GM18507 (cell line): ENCODE measurements around the gene EXOC4.

Source experiments
- DNase-seq: peaks from one replicate; pipeline ENCODE4 v3.0.0; 2011; ENCODE audit warnings: low read depth; ENCODE audit not compliant: insufficient read length; ENCODE audit errors: extremely low spot score
- FAIRE-seq: peaks from 2 replicates; lab custom pipeline; 2011; peaks lifted over from hg19 to GRCh38; lab: Jason Lieb, UNC

EXOC4 gene

DNA sequence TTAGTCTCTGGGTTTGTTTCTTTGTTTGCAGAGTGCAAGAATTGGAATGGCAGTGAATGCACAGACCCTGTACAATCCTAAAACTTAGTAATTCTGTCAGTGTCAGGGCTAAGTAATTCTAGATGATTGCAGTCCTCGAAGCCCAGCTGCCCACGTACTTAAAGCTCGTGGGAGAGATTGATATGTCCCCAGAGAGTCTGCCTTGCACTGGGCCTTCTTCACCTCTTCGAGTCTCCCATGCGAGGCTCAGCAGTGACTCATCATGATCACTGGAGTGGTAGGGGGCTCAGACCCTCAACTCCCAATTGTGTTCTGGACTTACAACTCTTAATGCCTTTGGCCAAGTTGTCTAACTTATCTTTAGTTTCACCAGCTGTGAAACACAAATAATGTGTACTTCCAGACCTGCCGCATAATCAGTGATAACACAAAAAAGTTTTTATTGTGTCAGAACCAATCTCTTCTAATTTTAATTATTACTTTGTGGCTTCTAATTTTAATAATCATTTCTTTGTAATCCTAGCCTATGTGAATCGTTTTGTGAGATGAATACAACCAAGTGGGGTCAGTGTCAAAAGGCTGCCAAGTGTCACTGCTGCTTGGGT, 528.7 kb downstream of the EXOC4 start:
- no peak for DNase-seq

DNA sequence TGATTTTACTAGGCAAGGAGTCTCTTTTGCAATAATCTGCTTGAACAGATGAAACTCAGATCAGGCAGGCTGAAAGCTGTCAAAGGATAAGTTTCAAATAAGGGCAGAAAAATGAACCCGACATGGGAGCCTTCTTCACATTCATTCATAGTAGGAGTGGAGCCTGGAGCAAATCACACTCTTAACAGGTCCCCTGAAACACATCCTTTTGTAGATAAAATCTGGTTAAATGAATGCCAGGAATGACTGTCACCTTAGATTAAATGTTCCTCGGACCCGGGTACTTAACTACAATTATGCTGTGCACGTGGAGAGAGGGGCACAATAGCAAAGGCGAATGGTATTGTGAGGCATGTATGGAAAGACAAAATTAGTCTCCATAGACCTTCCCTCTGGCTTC, 529.6 kb downstream of the EXOC4 start:
- FAIRE-seq = no peak

More for the DNA sequence above, 528.7 kb downstream of the EXOC4 start:
- no peak for FAIRE-seq

DNA sequence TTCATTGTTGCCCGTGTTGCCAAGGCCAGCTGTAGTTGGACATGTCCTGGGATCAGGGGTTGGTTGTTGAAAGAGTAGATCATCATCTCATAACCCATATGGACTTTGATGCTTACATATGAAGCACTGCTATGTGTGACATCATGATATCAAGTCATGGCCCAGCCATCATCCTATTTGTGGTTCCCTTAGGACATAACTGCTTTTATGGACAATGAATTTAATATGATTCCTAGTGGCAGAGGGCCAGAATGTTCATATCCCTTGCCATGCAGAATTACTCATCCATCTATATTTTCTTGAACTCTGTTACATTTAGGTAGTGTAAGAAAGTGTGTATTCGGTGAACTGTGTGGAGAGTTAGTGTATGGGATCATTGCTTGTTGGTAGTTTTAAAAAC, 530.4 kb downstream of the EXOC4 start:
- DNase-seq = no peak

More for the DNA sequence above, 529.6 kb downstream of the EXOC4 start:
- DNase-seq = no peak

DNA sequence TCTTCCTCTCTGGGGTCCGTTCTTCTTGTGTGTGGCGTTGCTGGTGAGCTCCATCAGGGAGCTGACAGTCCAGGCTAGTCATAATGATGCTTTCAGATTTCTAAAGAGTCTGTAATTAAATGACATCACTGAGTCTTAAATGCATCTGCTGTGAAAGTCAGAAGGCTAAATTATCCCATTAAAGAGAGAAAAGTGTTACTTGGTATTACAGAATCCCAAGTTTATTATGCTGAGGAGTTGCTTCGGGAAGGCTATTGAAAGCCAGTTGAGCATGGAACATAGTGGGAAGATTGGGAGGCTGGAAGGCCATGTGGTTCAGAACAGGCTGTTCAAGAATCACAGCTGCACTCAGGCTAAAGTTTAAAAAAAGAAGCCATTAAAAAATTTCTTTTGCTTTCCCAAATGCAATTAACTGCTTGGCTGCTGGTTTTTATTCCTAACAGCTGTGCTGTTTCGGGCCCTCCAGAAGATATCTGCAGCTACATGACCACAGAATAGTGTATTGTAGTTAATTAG, 531.7 kb downstream of the EXOC4 start:
- no peak for DNase-seq
- no peak for FAIRE-seq

More for the DNA sequence above, 530.4 kb downstream of the EXOC4 start:
- no peak for FAIRE-seq

DNA sequence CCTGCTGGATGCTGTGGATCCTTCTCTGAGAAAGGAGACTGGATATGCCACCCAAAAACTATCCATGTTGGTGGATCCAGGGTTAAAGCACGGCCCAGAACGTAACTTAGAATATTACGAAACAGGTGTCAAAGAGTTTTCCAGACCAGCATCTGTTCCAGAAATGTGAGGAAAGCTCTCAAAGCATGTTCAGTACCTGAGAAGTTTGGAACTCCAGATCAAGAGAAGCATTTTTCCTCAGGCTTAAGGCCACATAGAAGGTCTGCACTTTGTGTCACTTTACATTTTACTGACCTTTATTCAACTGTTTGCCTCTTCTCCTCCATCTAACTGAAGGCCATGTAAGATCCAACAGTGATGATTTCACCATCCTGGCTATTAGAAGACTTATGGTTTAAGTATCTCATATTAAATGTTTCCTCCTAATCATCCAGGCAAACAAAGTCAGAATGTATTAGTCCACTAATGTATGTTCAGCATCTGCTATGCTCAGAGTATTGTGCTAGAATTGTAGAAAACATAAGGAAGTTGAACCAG, 533.6 kb downstream of the EXOC4 start:
- FAIRE-seq = no peak
- no peak for DNase-seq

DNA sequence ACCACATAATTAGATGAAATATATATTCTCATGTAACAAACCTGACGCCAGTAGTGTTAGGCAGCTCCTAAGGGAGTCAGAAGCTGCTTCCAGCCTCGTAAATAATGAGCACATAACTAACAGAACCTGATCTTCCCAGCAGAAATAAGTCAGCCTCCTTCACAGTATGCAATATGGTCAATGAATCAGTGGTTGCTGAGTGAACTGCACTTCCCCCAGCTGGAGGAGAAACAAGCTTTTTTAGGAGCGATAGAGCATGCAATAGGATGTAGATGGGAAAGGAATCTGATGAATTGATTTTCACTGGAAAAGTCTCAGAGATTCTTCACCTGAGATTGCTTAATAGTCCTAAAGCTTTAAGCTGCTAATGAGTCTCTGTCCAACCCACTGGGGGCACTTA, 537.1 kb downstream of the EXOC4 start:
- DNase-seq (no peak), FAIRE-seq (no peak)

DNA sequence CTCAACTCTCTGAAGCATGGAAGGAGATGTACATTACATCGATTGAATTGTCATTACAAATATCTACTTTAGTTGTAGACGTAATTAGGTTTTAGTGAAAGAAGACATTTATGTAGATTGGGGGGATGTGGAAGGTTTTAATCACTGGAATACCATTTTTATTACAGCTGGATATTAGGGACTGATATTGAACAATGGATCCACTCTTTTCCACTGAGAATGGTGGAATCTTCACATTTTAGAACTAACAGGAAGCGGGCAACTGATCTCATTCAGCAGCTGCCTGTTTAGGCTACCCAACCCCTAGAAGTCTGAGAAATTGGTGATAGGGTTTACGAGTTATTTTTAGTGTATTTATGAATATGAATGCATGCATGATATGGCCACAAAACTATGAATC, 538.0 kb downstream of the EXOC4 start:
- DNase-seq = no peak
- no peak for FAIRE-seq

DNA sequence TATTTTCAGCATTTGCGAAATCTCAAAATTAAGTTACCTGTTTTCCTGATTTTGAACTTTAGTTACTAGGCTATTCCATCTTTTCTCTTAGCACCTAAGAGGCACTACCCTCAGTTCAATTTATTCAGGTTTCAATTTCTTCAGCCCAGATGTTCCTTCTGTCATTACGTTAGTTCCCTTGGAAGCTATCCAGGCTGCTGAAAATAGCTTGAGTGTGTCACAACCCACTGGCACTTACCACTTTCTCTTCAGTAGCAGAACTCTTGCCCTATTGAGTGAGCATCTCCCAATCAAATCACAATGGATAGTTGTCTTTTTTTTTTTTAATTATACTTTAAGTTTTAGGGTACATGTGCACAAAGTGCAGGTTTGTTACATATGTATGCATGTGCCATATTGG, 541.6 kb downstream of the EXOC4 start:
- DNase-seq (no peak), FAIRE-seq (no peak)

DNA sequence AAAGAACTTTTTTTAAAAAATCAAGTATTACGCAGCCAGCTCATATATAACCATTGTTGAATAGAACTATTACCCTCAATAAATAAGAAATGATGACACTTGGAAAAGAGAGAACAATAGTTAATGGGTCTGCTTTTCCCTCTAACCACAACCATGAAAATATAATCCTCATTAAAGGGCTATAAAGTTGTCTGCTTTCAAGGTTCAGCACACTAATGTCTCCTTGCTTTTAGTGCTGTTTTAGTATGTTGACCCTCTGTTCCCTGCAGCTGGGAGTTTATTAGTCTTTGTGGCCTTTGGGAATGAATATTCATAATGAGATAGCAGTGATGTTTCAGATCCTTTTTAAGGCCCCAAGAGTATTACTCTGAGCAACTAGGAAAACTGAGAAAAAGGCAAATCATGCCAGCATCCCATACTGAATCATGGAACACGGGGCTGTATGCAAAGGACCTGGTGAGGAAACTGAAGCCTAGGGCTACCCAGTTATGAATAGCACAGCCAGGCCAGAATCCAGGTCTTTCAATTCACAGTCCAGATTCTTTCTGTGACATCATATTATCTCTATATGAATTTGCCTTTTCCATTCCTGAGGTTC, 542.3 kb downstream of the EXOC4 start:
- FAIRE-seq (no peak), DNase-seq (no peak)

DNA sequence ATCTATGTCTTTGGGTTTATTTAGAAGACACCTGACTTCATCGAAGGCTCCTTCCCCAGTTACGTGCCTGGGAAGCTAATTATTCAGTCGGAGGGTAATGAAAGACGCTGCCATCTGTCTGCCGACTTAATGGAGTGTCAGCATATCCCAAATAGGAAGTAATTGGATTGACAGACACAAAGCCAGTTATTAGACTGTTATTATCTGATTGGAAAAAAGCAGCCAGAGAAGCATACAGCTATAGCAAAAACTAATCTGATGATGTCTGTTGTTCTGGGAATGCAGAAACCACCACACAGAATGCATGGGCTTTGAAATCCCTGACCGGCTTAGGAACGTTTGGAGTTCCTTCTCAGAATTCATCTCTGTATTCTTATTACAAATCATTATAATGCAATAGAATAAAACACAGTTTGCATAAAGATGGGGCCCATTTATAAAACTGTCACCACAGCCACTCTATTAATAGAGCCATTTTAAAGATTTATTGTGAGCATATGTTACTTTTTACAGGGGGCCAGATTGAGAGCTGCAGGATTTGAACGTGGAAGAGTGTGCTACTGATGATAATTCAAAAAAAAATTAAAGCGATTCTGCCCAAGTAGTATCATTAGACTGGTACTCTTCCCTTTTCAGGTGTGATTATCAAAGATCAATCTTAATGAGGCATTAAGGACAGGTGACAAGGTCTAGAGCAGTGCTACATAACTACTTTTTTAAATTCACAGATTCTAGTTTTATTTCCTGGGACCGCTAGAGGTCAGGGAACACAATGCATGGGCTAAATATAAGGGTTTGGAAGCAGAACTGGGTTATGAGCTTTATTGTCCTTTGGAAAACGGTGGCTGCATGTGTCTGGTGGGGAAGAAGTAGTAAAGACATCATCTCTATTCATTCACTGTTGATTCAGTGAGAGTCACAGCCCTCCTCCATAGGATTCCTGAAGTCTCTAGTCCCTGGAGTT, 544.2 kb downstream of the EXOC4 start:
- FAIRE-seq (no peak), DNase-seq (no peak)

DNA sequence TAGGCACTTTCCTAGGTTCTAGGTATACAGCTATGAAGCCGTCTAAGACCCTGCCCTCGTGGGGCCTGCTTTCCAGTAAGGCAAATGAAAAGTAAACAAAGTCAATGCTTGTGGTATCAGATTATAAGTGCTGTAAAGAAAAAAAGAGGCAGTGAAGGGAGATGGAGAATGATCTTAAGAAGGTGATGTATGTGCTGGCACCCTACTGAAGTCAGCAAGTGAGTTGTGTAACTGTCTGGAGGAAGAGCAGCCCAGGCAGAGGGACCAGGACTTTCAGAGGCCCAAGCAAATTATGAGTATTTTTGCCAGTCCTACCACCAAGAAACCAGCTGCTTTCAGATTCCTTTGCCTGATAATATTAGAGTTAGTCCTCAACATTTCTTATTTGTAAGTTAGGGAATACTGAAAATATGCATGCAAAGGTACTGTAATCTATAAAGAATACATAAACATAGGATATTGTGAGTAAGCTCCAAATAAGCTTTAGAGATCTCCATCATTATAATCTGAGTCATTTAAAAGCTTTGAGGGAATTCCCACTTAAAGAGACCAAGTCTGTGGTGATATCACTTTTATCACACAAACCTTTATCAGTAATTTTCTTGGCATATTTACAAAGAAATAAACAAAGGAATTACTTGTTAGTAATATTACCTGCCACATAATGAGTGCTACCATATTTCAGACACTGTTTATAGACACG, 545.1 kb downstream of the EXOC4 start:
- no peak for FAIRE-seq

DNA sequence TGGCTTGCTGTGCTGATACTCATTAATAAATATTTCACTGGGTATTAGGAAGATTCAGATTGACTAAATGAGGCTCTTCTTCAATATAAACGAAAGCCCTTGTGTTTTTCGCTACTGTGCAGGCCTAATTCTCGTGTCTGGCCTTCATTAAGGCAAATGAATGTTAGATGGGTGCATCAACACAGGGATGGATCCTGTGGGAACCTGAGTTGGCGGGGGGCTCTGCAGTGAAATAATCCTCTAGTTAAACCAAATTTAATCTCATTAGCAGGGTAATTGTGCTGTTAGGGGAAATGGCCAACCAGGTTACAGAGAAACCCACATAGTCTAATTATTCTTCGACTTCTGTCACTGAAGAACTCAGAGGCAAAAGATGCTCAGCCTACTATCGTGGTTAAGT, 548.5 kb downstream of the EXOC4 start:
- FAIRE-seq = no peak
- DNase-seq = no peak

More for the DNA sequence above, 545.1 kb downstream of the EXOC4 start:
- DNase-seq = no peak

DNA sequence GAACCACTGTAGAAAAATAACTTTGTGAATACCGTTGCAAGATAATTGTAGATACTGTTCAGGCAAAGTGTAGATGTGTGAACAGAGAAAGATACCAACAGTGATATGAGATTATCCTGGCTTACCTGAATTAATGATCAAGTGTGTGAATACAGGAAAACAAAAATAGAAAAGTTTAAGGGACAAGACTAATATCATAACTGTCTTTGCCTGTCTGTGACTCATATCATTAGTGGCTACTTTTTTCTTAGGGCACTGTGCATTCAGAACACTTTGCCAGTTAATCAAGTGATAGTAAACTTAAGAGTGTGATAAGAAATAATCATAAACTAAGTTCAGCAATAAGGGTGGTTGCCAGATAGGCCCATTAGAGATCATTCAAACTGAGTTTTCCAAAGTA, 551.2 kb downstream of the EXOC4 start:
- no peak for DNase-seq
- FAIRE-seq = no peak

DNA sequence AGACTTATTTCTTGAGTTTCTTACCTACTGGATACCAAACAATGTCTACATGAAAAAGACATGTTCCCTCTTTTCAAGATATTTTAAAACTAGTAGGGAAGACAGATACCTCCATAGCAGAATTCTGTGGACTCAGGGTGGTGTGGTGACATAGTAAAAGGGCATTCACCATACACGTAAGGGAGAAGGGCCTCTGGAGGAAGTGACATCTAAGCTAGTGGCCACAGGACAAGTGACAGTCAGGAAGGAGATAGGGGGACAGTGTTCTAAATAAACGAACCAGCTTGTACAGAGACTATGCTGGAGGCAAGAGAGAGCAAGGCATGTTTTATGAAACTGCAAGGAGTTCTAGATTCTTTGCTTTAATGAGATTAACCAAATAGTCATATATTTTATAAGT, 552.5 kb downstream of the EXOC4 start:
- no peak for FAIRE-seq
- DNase-seq = no peak

DNA sequence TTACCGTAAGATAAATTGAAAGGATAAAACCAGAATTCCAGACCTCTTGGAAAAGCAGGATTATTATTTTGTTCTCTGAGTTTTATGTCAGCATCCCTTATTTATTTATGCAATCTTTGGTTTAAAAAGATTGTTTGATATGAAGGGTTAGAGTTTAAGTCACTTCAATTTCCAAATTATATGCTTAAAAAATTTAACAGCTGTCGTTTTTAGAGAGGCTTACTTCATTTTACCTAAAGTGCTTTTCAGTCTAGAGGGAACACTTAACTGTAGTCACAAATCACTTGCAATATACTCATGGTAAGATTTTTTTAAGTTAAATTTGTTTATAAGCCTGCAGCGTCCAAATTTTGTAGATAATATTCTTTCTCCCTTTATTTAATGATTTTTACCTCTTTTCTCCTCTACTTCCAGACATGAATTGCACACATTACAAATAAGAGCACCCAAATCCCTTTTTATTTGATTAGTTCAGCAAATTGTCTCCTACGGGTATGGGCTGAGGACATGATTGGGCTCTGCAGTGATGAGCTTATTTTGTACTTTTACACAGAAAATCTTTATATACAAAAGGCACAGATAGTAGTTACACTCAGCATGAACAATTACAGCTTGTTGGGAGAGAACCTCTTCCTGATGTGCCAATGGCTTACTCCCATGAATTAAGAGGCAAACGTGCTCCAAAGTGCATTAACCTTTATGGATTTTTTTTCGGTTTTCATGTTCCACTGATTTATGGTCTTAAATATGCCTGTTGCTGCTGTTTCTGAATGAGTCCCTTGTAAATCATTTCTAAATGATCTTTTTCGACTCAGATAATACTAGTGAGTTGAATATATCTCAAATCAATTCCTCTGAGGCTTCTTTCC, 555.0 kb downstream of the EXOC4 start:
- DNase-seq (no peak), FAIRE-seq (no peak)

DNA sequence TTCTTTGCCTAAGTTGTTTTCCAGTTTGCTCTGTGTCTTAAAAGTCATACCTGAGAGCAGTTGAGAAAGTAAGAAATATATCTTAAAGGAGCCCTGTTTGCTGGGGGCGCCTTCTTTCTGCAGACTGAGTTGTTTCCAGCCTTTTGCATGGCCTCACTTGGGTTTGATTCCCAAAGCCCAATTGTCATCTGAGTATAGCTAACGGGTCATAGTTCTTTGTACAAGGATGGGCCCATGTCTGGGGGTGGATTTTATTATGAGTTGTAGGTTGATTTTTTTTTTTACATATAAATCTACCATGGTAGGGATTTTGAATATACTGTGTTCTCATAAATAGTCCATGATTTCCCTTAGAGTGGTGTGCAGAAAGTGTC, 555.6 kb downstream of the EXOC4 start:
- FAIRE-seq (no peak), DNase-seq (no peak)

DNA sequence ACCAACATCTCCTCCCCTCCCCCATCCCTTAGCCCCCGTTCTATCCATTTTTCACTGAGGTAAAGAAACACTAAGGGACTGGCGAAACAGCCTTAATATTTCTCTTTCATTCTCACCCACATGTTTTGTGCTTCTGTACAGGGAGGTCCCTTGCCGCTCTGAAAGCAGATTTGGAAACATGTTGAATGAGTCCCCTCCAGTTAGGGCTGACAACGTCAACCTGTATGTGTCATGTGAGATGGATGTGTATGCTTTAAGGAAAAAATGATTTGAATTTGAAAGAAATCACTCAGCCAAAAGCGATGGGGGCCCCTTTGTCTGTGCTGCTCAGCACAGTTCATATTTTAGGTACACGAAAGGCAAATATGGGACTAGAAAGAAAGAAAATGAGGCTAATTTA, 560.0 kb downstream of the EXOC4 start:
- FAIRE-seq (no peak), DNase-seq (no peak)

DNA sequence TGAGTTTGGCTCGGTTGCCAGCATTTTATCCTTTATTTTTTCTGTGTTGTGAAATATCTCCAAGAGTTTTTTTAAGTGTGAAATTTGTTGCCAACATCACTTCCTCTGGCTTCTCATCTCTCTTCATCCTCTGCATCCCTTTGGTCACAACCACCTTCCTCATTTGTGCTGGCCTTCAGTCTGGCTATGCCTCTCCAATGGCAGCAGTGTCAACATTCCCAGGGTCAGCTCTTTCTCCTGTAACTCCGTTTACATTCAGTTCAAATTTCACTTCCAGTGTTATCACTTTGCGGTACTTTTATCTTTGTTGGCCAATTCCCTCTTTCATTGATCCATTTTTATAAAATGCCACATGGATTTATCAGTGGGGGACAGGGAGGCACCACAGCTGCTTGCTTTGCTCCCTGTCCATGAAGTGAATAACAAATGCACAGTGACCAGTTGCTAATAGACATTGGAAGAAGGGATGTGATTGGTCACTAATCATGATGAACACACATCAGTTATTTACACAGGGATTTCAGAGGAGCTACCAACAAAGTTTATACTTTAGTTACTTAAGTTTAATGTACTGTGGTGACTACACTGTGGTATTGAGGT, 562.8 kb downstream of the EXOC4 start:
- no peak for DNase-seq
- FAIRE-seq = no peak
